ENCODE results near the gene CELA2A.
"Not testable (repeated sequence)": the region's sequence is repeated elsewhere in the genome, so short reads cannot be mapped to it uniquely, and the experiment has no call there.

CELA2A gene

GRCh38 chr1:15515022-15515663 is 58.6 kb downstream of the CELA2A start:
- H3K36me3 Mint-ChIP-seq (ENCODE audit: low read depth): peaks cover 58% of the 10 kb centered on the region

DNA sequence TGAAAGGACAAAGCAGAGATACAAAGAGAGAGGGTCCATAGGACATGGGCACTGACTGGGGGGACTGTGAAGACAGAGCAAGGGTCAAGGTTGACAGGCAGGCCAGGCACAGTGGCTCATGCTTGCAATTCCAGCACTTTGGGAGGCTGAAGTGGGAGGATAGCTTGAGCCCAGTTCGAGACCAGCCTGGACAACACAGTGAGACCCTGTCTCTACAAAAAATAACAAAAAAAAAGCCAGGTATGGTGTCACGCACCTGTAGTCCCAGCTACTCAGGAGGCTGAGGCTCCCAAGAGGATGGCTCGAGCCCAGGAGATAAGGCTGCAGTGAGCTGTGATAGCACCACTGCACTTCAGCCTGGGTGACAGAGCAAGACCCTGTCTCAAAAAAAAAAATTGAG is 63.1 kb downstream of the CELA2A start:
- H3K36me3 Mint-ChIP-seq (ENCODE audit: low read depth): peaks cover 38% of the 10 kb centered on the region
- H3K4me3 Mint-ChIP-seq: no peak overlapping the region
- no peak overlapping the region for H3K27ac Mint-ChIP-seq
- no peaks in the 10 kb centered on the region for H3K27me3 Mint-ChIP-seq (ENCODE audit: low read depth)
- no peak for DNase-seq (ENCODE audit: low spot score)
- H3K9me3 Mint-ChIP-seq: no peaks in the 10 kb centered on the region
- H3K4me1 Mint-ChIP-seq (ENCODE audit: low read depth): peaks cover 42% of the 10 kb centered on the region

More at GRCh38 chr1:15515022-15515663, 58.6 kb downstream of the CELA2A start:
- Mint-ChIP-seq H3K4me3 (peak overlapping the region; percentile 44), H3K27ac (peak overlapping the region; percentile 78), H3K27me3 (ENCODE audit: low read depth) (no peaks in the 10 kb centered on the region), H3K4me1 (ENCODE audit: low read depth) (peaks cover 43% of the 10 kb centered on the region), H3K9me3 (no peaks in the 10 kb centered on the region)
- no peak for DNase-seq (ENCODE audit: low spot score)

GRCh38 chr1:15521206-15521906 is 64.8 kb downstream of the CELA2A start:
- H3K27me3 Mint-ChIP-seq (ENCODE audit: low read depth); H3K9me3 Mint-ChIP-seq: not testable (repeated sequence)

More at GRCh38 chr1:15521206-15521906, 64.8 kb downstream of the CELA2A start:
- DNase-seq (ENCODE audit: low spot score): not testable (repeated sequence)
- Mint-ChIP-seq H3K4me1 (ENCODE audit: low read depth) (peaks cover 46% of the 10 kb centered on the region), H3K36me3 (ENCODE audit: low read depth) (peaks cover 29% of the 10 kb centered on the region), H3K27ac (peak overlapping the region; percentile 51), H3K4me3 (peak overlapping the region; percentile 1)
